ENCODE results near the gene GPD1L.
A peak's percentile ranks its signal among the peaks of the same experiment; 100 is the strongest.
"Not testable (repeated sequence)": the region's sequence is repeated elsewhere in the genome, so short reads cannot be mapped to it uniquely, and the experiment has no call there.

The GPD1L gene

DNA sequence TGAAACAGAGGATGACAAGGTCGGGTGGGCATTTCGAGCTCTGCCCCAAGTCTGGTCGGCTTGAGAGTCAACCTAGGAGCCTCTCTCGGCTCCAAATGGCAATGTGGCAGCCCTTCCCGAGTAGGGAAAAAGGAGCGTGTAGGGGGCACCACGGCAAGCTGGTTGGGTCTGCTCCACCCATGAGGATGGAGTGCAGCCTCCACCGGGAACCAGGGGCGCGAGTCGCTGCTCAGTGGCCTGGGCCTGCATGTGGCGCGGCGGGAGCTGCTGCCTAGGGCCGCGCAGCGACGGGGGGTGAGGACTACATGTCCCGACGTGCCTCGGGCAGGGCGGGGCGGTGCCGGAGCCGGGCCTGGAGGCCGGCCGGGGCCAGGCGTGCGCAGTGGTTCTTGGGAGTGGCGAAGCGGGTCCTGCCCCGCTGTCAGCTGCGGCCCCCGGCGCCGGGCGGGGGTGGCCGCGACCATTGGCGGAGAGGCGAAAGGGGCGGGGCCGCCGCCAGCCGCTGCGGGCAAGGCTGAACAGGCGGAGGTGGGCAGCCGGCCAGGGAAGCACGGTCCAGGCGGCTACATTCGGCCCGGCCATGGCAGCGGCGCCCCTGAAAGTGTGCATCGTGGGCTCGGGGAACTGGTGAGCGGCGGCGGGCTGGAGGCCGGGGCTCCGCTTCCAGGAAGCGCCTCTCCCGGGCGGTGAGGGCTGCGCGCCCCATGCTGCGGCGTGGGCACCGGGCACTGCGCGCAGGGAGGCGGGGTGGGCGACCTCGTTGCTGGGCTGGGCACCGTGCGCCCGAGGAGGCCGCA is at the start of gene GPD1L:
Gene GPD1L, plus strand, starts transcription at position 489 of the 797 bp plus-strand sequence. Its CDS starts 92 bp downstream, at position 581.
- DNase-seq: peak; percentile 54

DNA sequence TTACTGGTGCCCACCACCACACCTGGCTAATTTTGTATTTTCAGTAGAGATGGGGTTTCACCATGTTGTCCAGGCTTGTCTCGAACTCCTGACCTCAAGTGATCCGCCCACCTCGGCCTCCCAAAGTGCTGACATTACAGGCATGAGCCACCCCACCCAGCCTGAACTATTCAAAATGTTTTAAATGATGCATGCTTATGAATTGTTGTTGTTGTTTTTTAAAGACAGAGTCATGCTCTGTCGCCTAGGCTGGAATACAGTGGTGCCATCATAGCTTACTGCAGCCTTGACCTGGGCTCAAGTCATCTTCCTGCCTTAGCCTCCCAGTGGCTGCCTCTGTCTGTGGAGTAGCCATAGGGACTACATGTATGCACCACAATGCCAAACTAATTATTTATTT is 48.0 kb upstream of the GPD1L start:
- DNase-seq: not testable (repeated sequence)

GRCh38 chr3:32062950-32063582 is 43.4 kb upstream of the GPD1L start:
- no peak for DNase-seq

DNA sequence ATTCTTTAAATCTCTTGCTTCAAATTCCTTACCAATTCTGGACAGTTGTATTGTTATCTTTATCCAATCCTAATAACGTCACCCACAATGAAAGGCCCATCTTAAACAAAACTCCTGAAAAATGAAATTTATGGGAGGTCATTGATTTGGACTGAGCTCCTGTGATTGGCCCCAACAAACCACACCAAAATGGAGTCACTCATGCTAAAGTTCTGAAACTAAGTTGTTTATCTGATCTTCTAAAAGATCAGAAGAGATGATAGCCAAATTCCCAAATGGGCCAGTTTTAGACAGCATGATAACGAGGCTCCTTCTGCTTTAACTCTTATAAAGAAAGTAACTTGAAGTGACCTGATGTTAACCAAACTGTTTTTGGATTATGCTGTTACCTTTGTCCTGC is 39.7 kb upstream of the GPD1L start:
- DNase-seq: no peak

- DNase-seq: not testable (repeated sequence)
Measured at GRCh38 chr3:32074194-32074593, 32.2 kb upstream of the GPD1L start.

DNA sequence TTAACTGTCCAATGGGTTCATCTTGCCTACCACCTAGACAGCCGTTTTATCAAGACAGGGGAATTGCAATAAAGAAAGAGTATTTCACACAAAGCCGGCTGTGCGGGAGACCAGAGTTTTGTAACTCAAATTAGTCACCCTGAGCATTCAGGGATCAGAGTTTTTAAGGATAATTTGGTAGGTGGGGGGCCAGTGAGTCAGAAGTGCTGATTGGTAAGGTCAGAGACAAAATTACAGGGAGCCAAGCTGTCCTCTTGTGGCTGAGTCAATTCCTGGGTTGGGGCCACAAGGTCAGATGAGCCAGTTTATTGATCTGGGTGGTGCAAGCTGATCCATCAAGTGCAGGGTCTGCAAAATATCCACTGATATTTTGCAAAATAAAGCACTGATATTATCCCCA is 29.9 kb upstream of the GPD1L start:
- no peak for DNase-seq

- DNase-seq: no peak
Measured at GRCh38 chr3:32077260-32078084, 28.9 kb upstream of the GPD1L start.

- no peak for DNase-seq
Measured at GRCh38 chr3:32078085-32078634, 28.3 kb upstream of the GPD1L start.

DNA sequence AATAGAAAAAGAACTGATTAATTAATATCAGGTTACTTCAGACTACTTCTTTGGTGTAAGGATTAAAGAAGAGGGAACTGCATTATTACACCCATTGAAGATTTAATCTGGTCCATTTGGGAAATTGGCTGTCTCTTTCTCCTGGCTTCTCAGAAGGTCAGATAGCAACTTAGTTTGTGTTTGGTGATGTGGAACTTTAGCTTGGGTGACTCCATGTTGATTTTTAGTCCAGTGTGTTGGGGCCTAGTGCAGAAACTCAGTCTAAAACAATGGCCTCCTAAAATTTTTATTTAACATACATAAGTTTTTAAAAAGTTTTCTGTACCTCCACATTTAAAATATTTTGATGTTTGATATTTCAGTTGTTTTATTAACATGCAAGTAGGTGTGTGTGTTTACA is 27.6 kb upstream of the GPD1L start:
- no peak for DNase-seq

DNA sequence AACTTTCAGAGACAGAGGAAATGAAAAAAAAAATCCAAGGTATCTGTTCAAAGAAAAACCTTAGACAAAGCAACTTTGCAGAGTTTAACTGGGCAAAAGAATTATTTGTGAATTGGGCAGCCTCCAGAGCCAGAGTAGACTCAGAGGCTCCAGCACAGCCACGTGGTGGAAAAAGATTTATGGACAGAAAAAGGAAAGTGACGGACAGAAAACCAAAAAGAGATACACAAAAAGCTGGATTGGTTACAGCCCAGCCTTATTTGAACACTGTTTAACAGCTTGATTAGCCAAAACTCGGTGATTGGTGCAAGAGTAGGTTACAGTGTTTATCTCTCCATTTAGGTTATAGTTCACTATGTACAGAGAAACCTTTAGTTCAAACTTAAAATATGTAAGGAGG is 23.7 kb upstream of the GPD1L start:
- no peak for DNase-seq

GRCh38 chr3:32083702-32084270 is 22.6 kb upstream of the GPD1L start:
- no peak for DNase-seq

- no peak for DNase-seq
Measured at GRCh38 chr3:32084870-32085269, 21.6 kb upstream of the GPD1L start.

DNA sequence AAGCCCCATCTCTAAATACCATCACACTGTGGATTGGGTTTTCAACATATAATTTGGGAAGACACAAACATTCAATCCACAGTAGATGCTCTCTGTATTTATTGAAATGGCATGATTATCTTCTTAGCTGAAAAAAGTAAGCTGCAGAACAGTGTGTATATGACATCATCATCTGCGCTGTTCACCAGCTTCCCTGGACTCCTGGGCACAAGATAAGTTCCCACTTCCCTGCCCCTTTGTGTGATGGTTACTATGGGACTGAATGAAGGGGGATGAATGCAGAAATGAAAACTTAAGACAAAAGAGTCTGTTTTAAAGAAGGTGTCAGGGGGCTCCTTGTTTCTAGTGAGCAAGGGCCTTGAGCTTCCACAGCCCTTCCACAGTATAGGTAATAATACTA is 20.0 kb upstream of the GPD1L start:
- DNase-seq: no peak

DNA sequence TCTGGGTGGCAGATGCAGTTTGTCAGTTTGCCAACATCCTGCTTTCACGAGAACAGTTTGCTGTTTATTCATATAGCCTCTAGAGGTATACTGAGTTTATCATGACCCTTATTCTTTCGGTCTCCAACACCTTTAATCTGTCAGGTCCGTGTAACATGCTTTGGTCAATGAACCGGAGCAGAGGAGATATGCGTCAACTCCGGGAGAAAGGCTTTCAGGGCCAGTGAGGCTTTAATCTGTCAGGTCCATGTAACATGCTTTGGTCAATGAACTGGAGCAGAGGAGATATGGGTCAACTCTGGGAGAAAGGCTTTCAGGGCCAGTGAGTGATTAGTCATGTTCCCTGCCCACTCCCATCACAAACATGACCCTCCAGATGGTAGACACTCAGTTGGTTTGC is 16.9 kb upstream of the GPD1L start:
- no peak for DNase-seq

DNA sequence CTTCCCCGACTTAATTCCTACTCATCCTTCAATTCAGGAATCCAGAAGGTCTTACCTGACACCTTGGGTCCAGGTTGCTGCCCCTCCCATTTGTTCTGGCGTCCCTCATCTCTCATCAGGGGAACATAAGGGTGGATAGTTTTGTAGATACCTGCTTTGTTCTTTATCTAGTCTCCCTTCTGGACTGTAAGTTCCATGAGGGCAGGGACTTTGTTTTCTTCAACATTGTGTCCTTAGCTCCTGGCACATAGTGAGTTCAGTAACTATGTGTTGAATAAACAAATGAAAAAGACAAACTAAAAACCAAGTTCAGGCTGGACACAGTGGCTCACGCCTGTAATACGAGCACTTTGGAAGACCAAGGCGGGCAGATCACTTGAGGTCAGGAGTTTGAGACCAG is 13.2 kb upstream of the GPD1L start:
- DNase-seq: no peak

DNA sequence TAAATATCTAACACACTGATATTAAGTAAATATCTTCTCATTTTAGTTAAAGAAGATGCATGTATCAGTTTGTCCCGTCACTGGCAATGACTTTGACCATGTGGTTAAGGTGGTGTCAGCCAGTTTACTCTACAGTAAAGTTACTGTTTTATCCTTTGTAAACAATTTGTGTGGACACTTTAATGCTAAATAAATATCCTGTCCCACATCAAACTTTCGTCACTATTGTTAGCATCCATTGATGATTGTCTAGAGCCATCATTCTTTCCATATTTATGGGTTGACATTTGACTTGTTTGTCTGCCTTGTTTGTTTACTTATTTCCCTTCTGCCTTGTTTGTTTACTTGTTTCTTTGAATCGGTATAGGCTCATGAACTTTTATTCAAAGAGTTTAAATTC is 11.0 kb upstream of the GPD1L start:
- no peak for DNase-seq

DNA sequence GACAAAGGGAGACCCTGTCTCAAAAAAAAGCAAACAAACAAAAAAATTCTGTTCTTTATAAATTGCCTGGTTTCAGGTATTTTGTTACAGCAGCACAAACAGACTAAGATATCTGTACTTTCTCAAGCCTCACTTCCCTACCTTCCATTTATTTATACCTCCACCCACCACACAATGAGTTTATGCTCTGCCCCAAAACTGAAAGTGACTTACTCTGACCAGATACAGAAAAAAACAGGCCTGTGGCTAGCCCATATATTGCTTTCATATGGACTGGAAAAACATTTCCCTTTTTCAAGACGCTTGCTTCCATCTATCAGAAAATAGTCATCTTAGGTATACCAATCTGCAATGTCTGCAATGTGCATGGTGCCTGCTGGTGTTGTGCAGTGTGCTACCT is 8.7 kb upstream of the GPD1L start:
- no peak for DNase-seq

GRCh38 chr3:32098528-32098927 is 7.9 kb upstream of the GPD1L start:
- DNase-seq: no peak

- DNase-seq: no peak
Measured at GRCh38 chr3:32100465-32100864, 6.0 kb upstream of the GPD1L start.

DNA sequence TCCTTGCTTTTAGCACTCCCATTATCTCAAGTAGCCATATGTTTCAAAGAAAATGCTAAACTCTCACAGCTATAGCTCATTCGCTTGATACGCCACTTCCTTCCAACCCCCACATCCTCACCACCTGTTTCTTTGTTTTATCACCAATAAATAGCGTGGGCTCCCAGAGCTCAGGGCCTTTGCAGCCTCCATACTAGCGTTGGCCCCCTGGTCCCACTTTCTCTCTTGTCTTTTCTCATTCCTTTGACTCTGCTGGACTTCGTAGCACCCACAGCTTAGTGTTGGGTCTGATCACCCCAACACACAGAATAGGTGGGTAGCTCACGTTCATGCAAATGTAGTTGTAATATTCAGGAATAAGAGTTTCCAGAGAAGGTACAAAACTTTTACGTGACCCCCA is 4.1 kb upstream of the GPD1L start:
- DNase-seq: no peak

DNA sequence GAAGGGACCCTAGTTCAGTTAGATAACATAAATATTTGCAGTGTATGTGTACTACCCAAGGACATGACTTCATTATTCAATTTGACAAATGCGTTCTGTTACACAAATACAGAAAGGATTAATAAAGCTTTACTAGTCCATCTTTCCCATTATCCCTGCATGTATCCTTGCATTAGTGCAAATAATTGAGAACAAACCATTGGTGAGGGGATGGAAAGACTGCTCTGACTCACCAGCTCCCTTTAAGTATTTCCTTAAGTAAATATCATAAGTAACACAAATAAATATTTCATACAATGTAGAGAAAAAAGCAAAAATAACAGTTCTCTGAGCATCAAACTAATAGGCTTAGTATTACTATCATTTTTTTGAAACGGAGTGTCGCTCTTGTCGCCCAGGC is 1.9 kb upstream of the GPD1L start:
- no peak for DNase-seq

- DNase-seq: no peak
Measured at GRCh38 chr3:32105291-32106131, 909 bp upstream of the GPD1L start.
